ENCODE measurements around the gene TDG. TPM values are rescaled to one million over a fixed set of nuclear protein-coding genes. Genes with fewer than 3 reads are reported as not detected.

The TDG gene
- 24.5 to 29.8 TPM (median 26.7 TPM) in 5 replicates for total RNA-seq (2022; extraction: Qiagen RNA extraction)

GRCh38 chr12:103965590-103966504 is at the start of gene TDG:
TSS of gene TDG (plus strand) at chr12:103965872. CDS start at chr12:103966038, 166 bp downstream.

GRCh38 chr12:103930034-103930786 is 35.5 kb upstream of the TDG start, which contains the start of gene HSP90B1:
TSS of gene HSP90B1 (plus strand) at chr12:103930410. CDS start at chr12:103930516, 106 bp downstream.

Other genes starting within 250 kb of the TDG start
- 6.8 to 8.5 TPM (median 7.4 TPM) in 5 replicates for gene NT5DC3, start 124.6 kb upstream of the TDG start, total RNA-seq (2022; extraction: Qiagen RNA extraction)
- gene HSP90B1, start 35.5 kb upstream of the TDG start, total RNA-seq (2022; extraction: Qiagen RNA extraction), result 519 to 761 TPM (median 570 TPM) in 5 replicates
- 0.25 to 0.35 TPM (median 0.28 TPM) in 5 replicates for gene GLT8D2, start 84.3 kb downstream of the TDG start, total RNA-seq (2022; extraction: Qiagen RNA extraction)
- gene HCFC2, start 98.7 kb downstream of the TDG start, total RNA-seq (2022; extraction: Qiagen RNA extraction), result 3.8 to 5.0 TPM (median 4.6 TPM) in 5 replicates
- gene NFYB, start 172.3 kb downstream of the TDG start, total RNA-seq (2022; extraction: Qiagen RNA extraction), result 27.1 to 28.6 TPM (median 28.3 TPM) in 5 replicates
- 956 to 1,224 TPM (median 1,122 TPM) in 5 replicates for gene TXNRD1, start 249.9 kb downstream of the TDG start, total RNA-seq (2022; extraction: Qiagen RNA extraction)